CD1c-positive myeloid dendritic cell (primary cell): ENCODE results near the gene UBTF.

Experiments
- DNase-seq: peaks from one replicate; pipeline ENCODE4 v3.0.0-alpha.2; 2016; ENCODE audit errors: extremely low spot score

The UBTF gene

GRCh38 chr17:44197980-44198720 is 21.3 kb downstream of the UBTF start:
- peak; percentile 53 for DNase-seq

- no peak for DNase-seq
These were observed 22.4 kb downstream of the UBTF start for GRCh38 chr17:44197107-44197506.

- DNase-seq = no peak
These were observed 26.0 kb downstream of the UBTF start for GRCh38 chr17:44193326-44194084.

- no peak for DNase-seq
These were observed 26.7 kb downstream of the UBTF start for GRCh38 chr17:44192750-44193149.

- DNase-seq = peak; percentile 32
These were observed 27.5 kb downstream of the UBTF start for GRCh38 chr17:44191941-44192496.

- DNase-seq = no peak
These were observed 28.1 kb downstream of the UBTF start for GRCh38 chr17:44191369-44191768.

- no peak for DNase-seq
These were observed 29.0 kb downstream of the UBTF start for GRCh38 chr17:44190481-44190880.

GRCh38 chr17:44188576-44189403 is 30.7 kb downstream of the UBTF start:
- DNase-seq = peak; percentile 30

GRCh38 chr17:44187131-44187899 is 32.2 kb downstream of the UBTF start:
- peak; percentile 29 for DNase-seq

GRCh38 chr17:44186307-44187130 is 33.0 kb downstream of the UBTF start, which contains the start of gene TMUB2:
Gene TMUB2, plus strand, starts transcription at chr17:44186972. Its CDS starts 737 bp downstream, at chr17:44187709.
- peak; percentile 100 for DNase-seq

- DNase-seq = no peak
These were observed 35.2 kb downstream of the UBTF start for GRCh38 chr17:44184212-44184810.

GRCh38 chr17:44183024-44183423 is 36.5 kb downstream of the UBTF start:
- no peak for DNase-seq

- no peak for DNase-seq
These were observed 41.3 kb downstream of the UBTF start for GRCh38 chr17:44178133-44178532.

- no peak for DNase-seq
These were observed 41.8 kb downstream of the UBTF start for GRCh38 chr17:44177640-44178039.

- DNase-seq = no peak
These were observed 42.6 kb downstream of the UBTF start for GRCh38 chr17:44176671-44177501.

- DNase-seq = no peak
These were observed 43.2 kb downstream of the UBTF start for GRCh38 chr17:44176257-44176656.

GRCh38 chr17:44174427-44174826 is 45.0 kb downstream of the UBTF start:
- no peak for DNase-seq

- DNase-seq = no peak
These were observed 47.5 kb downstream of the UBTF start for GRCh38 chr17:44171931-44172455.
